Amygdala (tissue), 56 donors: ENCODE results near the gene COPS6.
A peak's percentile ranks its signal among the peaks of the same experiment; 100 is the strongest.

Experiments
- DNase-seq, 56 donors: peaks; one replicate each; lab custom pipeline; 2025; lab: John Stamatoyannopoulos, UW

The COPS6 gene

GRCh38 chr7:100088621-100089457, at the start of gene COPS6:
TSS of gene COPS6 (plus strand) at chr7:100088969. CDS start at chr7:100088991, 22 bp downstream.
- DNase-seq: peak in 52 of 56 donors; percentile 8 to 85 (median 64)

DNA sequence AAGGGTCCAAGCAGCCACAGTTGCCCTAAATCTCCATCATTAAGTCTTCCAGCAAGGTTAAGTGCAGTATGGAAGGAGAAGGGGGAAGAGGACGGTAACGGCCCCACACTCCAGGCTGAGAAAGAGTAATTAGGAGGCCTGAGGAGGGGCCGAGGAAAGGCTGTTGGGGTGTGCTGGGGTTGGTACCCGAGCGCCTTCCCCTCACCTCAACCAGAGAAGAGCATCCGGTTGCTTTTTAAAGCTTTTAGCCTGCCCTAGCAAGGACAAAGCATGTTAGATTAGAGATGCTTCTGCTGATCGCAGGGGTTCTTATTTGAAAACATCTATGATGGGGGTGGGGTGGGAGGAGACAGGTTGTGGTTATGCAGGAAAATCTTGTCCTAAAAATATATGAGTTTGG, 48.2 kb upstream of the COPS6 start:
- DNase-seq: no peak

GRCh38 chr7:100044718-100045117, 44.1 kb upstream of the COPS6 start:
- peak in 6 of 56 donors; percentile 1 to 15 (median 3) for DNase-seq

GRCh38 chr7:100048680-100049079, 40.1 kb upstream of the COPS6 start:
- DNase-seq: no peak

DNA sequence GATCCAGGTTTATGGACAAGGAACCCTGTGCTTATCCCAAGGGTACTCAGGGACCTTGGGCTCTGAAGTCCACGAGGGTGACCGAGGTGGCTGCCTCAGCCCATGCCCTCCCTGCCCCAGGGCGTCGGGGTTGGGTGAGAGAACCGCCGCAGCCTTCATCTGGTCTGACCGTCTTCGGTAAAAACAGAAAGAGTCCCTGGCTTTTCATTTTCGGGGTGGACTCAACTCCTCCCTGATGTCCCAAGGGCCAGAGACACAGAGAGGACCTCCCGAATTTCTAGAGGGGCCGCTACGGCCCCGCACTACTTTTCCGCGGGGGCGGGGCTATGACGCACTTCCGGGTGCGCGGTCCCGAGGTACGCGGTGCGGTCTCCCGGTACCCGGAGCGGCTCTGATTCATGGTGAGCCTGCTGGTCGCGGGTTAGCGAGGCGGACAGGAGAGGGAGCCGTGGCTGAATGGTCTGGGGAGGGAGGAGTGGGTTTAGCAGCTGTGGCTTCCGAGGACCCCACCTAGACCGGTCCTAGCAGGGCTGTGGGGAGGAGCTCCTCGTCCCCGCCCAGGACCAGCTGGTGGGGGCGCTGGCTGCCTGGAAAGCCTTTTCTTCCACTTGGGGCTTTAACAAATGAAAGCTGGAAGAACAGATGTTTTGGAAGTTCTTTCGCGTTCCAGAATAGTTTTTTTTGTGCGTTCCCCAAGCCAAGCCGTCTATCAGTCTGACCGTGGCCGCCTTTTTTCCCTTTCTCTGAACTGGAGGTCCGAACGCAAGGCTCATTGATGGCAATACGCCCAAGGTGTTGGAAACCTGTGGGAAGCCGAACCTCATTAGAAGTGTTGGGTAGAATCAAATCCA, 39.1 kb upstream of the COPS6 start, which contains the start of gene ZSCAN21:
ZSCAN21 (plus strand) TSS at position 334 of the 851 bp plus-strand sequence. CDS start 7,233 bp downstream, outside the sequence.
- peak in 55 of 56 donors; percentile 32 to 86 (median 73) for DNase-seq

GRCh38 chr7:100051611-100052010, 37.2 kb upstream of the COPS6 start:
- no peak for DNase-seq

- peak in 44 of 56 donors; percentile 6 to 76 (median 37) for DNase-seq
Observed at GRCh38 chr7:100053215-100053614, 35.6 kb upstream of the COPS6 start.

GRCh38 chr7:100057006-100057405, 31.8 kb upstream of the COPS6 start:
- no peak for DNase-seq

GRCh38 chr7:100059251-100059739, 29.5 kb upstream of the COPS6 start:
- no peak for DNase-seq

DNA sequence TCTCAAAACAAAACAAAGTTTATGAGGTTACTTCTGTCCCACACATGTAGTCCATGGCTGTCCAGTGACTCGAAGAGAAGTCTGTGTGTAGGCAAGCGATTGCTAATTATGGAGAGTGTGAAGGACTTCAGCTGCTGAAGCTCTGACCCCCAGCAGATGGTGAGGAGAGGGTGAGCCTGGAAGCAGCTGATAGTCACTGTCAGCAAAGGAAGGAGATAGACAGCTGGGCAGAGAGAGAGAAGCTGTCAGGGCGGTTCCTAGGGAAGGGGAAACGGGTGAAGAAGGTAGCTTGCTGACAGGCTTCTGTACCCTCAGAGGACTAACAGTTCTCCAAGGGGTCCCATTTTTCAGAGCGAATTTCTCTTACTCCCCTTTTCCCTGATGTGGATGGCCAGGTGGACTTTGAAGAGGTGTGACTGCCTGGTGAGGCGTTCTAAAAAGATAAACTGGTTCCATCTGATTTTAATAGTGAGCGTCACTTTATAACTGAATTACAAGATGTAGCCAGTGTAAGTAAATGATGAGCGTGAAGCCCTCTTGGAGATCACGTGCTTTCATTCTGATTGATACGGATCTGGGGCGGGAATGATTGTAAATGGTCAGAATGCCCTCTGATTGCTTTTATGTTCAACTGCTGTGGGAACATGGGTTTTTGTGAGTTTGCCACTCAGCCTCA, 27.1 kb upstream of the COPS6 start:
- no peak for DNase-seq

GRCh38 chr7:100063376-100063775, 25.4 kb upstream of the COPS6 start:
- no peak for DNase-seq

DNA sequence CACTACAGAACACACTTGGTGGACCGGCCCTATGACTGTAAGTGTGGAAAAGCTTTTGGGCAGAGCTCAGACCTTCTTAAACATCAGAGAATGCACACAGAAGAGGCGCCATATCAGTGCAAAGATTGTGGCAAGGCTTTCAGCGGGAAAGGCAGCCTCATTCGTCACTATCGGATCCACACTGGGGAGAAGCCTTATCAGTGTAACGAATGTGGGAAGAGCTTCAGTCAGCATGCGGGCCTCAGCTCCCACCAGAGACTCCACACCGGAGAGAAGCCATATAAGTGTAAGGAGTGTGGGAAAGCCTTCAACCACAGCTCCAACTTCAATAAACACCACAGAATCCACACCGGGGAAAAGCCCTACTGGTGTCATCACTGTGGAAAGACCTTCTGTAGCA, 24.6 kb upstream of the COPS6 start:
- DNase-seq: no peak

- DNase-seq: no peak
Observed at GRCh38 chr7:100065452-100066186, 23.1 kb upstream of the COPS6 start.

GRCh38 chr7:100066953-100067352, 21.8 kb upstream of the COPS6 start:
- DNase-seq: peak in 13 of 56 donors; percentile 1 to 50 (median 14)

DNA sequence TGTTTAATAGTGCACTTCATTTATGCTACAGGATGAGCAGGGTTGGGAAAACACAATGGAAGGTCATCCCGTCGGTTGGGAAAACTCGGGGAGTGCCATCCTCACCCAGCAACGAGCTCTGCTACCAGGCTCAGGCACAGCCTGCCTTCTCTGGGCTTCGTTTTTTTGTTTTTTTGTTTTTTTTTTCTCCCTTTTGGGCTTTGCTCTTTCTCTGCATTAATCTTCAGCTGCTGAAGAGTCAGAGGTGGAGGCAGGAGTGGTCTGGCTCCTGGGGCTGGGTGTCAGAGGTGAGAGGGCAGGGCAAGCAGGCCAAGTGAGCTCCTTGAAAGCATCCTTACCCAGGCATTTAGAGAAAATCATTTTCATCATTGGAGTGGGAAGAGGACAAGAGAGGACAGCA, 18.8 kb upstream of the COPS6 start:
- no peak for DNase-seq

DNA sequence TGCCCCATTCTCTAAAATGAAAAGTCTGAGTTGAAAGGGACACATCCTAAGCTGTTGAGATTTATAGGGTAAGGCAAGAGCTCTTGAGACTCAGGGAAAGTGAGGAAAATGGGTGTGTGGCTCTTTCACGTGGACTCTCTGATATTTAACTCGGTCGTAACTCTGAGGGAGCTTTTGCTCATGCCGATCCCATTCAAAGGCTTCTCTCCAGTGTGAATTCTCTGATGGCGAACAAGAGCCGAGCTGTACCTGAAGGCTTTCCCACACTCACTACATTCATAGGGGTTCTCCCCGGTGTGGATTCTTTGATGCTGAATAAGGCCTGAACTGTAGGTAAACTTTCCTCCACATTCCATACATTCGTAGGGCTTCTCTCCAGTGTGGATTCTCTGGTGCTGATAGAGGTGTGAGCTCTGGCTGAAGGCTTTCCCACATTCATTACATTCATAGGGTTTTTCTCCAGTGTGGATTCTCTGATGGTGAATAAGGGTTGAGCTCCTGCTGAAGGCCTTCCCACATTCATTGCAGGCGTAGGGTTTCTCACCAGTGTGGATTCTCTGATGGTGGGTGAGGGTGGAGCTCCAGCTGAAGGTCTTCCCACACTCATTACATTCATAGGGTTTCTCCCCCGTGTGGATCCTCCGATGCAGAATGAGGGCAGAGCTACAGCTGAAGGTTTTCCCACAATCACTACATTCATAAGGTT, 17.6 kb upstream of the COPS6 start:
- no peak for DNase-seq

- DNase-seq: no peak
Observed at GRCh38 chr7:100072462-100072861, 16.3 kb upstream of the COPS6 start.

GRCh38 chr7:100074841-100075240, 13.9 kb upstream of the COPS6 start:
- no peak for DNase-seq

- no peak for DNase-seq
Observed at GRCh38 chr7:100075418-100075817, 13.4 kb upstream of the COPS6 start.
